NB4 (cell line): ENCODE data around the gene TGIF2.

Source experiments
- MYC ChIP-seq: IDR thresholded peaks from 2 replicates; pipeline ENCODE4 v1.6.1; 2011; ENCODE audit warnings: low read depth, low read length
- POLR2A ChIP-seq: IDR thresholded peaks from 2 replicates; pipeline ENCODE4 v1.6.1; 2011; ENCODE audit warnings: mild to moderate bottlenecking; ENCODE audit not compliant: insufficient read length; ENCODE audit errors: extremely low read depth
- TF ChIP-seq, protein P1 (sequence below): IDR thresholded peaks from one replicate; pipeline ENCODE4 v1.5.1; 2012; ENCODE audit warnings: low read depth, low read length
- TF ChIP-seq, protein P2 (sequence below): IDR thresholded peaks from 2 replicates; pipeline ENCODE4 v1.6.1; 2011; ENCODE audit warnings: low read depth, low read length

DNA sequence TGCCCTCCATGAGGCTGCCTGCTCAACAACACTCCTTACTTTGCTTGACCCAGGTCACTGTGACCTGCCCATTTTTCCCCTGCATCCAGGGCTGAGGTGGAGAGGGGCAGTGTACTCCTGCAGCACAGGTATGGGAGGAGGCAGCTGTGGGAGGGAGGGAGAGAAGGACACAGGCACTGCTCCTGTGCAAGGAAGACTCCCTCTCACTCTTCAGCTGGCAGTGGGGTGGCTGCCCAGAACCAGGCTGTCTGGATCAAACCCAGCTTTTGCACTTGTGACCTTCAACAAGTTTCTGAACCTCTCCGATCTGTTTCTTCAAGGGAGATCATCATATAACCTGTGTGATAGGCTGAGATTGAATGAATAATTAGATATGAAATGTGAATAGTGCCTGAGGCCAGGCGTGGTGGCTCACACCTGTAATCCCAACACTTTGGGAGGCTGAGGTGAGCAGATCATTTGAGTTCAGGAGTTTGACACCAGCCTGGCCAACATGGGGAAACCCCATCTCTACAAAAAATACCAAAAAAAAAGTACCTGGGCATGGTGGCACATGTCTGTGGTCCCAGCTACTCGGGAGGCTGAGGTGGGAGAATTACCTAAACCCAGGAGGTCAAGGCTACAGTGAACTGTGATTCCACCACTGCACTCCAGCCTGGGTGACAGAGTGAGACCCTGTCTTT is 14.1 kb downstream of the TGIF2 start:
- TF ChIP-seq POLR2A (no peak), MYC (no peak)
- TF ChIP-seq, protein P1, sequence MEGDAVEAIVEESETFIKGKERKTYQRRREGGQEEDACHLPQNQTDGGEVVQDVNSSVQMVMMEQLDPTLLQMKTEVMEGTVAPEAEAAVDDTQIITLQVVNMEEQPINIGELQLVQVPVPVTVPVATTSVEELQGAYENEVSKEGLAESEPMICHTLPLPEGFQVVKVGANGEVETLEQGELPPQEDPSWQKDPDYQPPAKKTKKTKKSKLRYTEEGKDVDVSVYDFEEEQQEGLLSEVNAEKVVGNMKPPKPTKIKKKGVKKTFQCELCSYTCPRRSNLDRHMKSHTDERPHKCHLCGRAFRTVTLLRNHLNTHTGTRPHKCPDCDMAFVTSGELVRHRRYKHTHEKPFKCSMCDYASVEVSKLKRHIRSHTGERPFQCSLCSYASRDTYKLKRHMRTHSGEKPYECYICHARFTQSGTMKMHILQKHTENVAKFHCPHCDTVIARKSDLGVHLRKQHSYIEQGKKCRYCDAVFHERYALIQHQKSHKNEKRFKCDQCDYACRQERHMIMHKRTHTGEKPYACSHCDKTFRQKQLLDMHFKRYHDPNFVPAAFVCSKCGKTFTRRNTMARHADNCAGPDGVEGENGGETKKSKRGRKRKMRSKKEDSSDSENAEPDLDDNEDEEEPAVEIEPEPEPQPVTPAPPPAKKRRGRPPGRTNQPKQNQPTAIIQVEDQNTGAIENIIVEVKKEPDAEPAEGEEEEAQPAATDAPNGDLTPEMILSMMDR = no peak
- TF ChIP-seq, protein P2, sequence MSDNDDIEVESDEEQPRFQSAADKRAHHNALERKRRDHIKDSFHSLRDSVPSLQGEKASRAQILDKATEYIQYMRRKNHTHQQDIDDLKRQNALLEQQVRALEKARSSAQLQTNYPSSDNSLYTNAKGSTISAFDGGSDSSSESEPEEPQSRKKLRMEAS = no peak
